Hepatocyte (in vitro differentiated cells): ENCODE data around the gene DPPA5.

Experiments
- CTCF ChIP-seq: fragments of 200-600 bp; sonication (generic); IDR thresholded peaks from 2 replicates; pipeline ENCODE4 v1.5.1; 2016; ENCODE audit warnings: antibody characterized with exemption, mild to moderate bottlenecking; ENCODE audit not compliant: poor library complexity
- EZH2 ChIP-seq: fragments of 200-600 bp; sonication (generic); IDR thresholded peaks from 2 replicates; pipeline ENCODE4 v1.6.1; 2016; ENCODE audit warnings: antibody characterized with exemption, mild to moderate bottlenecking, borderline replicate concordance

- TF ChIP-seq EZH2 (no peak), CTCF (no peak)
Observed at GRCh38 chr6:73400656-73401055, 46.6 kb upstream of the DPPA5 start.
